Measurements from ENCODE around the gene GID8. TPM values are rescaled to one million over a fixed set of nuclear protein-coding genes. Genes with fewer than 3 reads are reported as not detected.
A peak's percentile ranks its signal among the peaks of the same experiment; 100 is the strongest.

GID8 gene
- total RNA-seq, 1 experiment from 2014 or later, result 40.2 TPM

- H3K27me3 ChIP-seq (replicated peaks; ENCODE audit: insufficient read depth, low read depth, low read length, poor library complexity), result peaks cover 40% of the 10 kb centered on the region
- ChIA-PET CTCF (no interaction called here), POLR2A (ENCODE audit: low non-redundant PET) (no interaction called here)
- no TSS peak for BruUV-seq (replicated peaks)
- H3K9me3 ChIP-seq (ENCODE audit: low read depth, low read length, poor library complexity, severe bottlenecking), result no peaks in the 10 kb centered on the region
- TF ChIP-seq EZH2 (IDR thresholded peaks at IDR 0.05; ENCODE audit: borderline replicate concordance, low read depth, low read length, poor library complexity, severe bottlenecking) (no peak), CTCF (conservative IDR thresholded peaks at IDR 0.05; ENCODE audit: low read depth, low read length) (no peak)
- H3K27ac ChIP-seq (ENCODE audit: low read depth, low read length, poor library complexity, severe bottlenecking), result no peak overlapping the region
- H3K36me3 ChIP-seq (ENCODE audit: insufficient read depth, low read length, poor library complexity, severe bottlenecking), result no peaks in the 10 kb centered on the region
- H3K4me3 ChIP-seq (ENCODE audit: low read depth, low read length, poor library complexity, severe bottlenecking), result no peak overlapping the region
- no peak for DNase-seq (ENCODE audit: low spot score)
- intact Hi-C loops (cut with micrococcal nuclease; ENCODE audit: unreplicated experiment), result no loop called here
- peaks cover 16% of the 10 kb centered on the region for H3K4me1 ChIP-seq (ENCODE audit: insufficient read depth, low read length, poor library complexity, severe bottlenecking)
Observed at GRCh38 chr20:62979876-62980373, 42.0 kb downstream of the GID8 start.

DNA sequence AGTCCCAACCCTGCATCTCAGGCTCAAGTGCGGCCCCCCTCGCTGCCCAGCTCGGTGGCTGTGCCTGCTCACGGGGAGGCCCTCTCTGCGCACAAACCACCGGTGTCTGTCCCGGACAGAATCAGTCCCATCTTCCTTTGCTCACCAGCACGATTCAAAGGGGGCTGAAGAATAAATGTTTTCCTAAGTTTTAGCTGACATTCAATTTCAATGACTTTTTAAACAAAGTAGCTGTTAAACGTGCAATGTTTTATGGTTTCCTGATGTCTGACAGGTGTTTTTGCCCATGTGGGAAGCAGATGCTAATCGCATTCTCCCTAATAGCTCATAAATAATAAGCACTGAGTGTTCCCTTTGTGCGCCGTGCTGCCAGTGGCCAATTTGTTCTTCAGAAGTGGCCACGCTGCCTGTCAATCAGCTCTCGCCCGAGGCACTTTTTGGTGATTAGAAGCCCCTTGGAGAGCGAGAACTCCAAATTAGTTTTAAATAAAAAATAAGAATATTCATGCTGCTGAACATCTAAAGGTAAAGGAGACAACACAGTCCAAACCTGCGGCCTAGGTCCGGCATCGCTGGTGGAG is 42.5 kb downstream of the GID8 start:
- H3K4me1 ChIP-seq (ENCODE audit: insufficient read depth, low read length, poor library complexity, severe bottlenecking), result peaks cover 16% of the 10 kb centered on the region
- DNase-seq (ENCODE audit: low spot score), result peak; percentile 59
- intact Hi-C loops (cut with micrococcal nuclease; ENCODE audit: unreplicated experiment), result no loop called here
- no peaks in the 10 kb centered on the region for H3K36me3 ChIP-seq (ENCODE audit: insufficient read depth, low read length, poor library complexity, severe bottlenecking)
- H3K9me3 ChIP-seq (ENCODE audit: low read depth, low read length, poor library complexity, severe bottlenecking), result no peaks in the 10 kb centered on the region
- CTCF ChIA-PET, result interaction anchor here (0.7 to 1.5 kb wide), 3 partner anchors 8 to 398 kb away, joined by 3 to 5 read pairs (median 3); no protein-coding TSS in a partner anchor
- no peak for TF ChIP-seq CTCF (conservative IDR thresholded peaks at IDR 0.05; ENCODE audit: low read depth, low read length)
- TF ChIP-seq EZH2 (IDR thresholded peaks at IDR 0.05; ENCODE audit: borderline replicate concordance, low read depth, low read length, poor library complexity, severe bottlenecking), result peak; percentile 52
- POLR2A ChIA-PET (ENCODE audit: low non-redundant PET), result no interaction called here
- no peak overlapping the region for H3K27ac ChIP-seq (ENCODE audit: low read depth, low read length, poor library complexity, severe bottlenecking)
- peaks cover 35% of the 10 kb centered on the region for H3K27me3 ChIP-seq (replicated peaks; ENCODE audit: insufficient read depth, low read depth, low read length, poor library complexity)
- peak overlapping the region; percentile 6 for H3K4me3 ChIP-seq (ENCODE audit: low read depth, low read length, poor library complexity, severe bottlenecking)
- no TSS peak for BruUV-seq (replicated peaks)

DNA sequence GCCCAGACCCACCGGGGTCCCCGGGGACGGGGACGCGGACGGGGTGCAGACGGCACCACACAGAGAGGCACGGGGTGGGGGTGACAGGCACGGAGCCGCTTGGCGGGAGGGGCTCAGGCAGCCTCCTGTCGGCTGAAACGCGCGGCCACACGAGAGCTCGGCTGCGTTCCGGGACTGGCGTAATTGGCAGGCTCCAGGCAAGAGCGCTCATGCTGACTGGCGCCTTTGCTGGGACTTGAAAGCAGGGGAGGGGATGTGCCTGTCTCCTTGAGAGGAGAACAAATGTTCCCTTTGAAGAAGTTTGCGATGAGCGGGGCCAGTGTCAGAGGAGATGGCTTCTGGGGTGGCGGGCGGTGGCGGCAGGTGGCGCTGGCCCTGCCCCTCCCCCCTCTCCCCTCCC is 43.0 kb downstream of the GID8 start:
- POLR2A ChIA-PET (ENCODE audit: low non-redundant PET), result no interaction called here
- Histone ChIP-seq H3K4me1 (ENCODE audit: insufficient read depth, low read length, poor library complexity, severe bottlenecking) (peaks cover 16% of the 10 kb centered on the region), H3K36me3 (ENCODE audit: insufficient read depth, low read length, poor library complexity, severe bottlenecking) (no peaks in the 10 kb centered on the region), H3K27me3 (replicated peaks; ENCODE audit: insufficient read depth, low read depth, low read length, poor library complexity) (peaks cover 30% of the 10 kb centered on the region), H3K27ac (ENCODE audit: low read depth, low read length, poor library complexity, severe bottlenecking) (no peak overlapping the region), H3K9me3 (ENCODE audit: low read depth, low read length, poor library complexity, severe bottlenecking) (no peaks in the 10 kb centered on the region), H3K4me3 (ENCODE audit: low read depth, low read length, poor library complexity, severe bottlenecking) (peak overlapping the region; percentile 6)
- DNase-seq (ENCODE audit: low spot score), result peak; percentile 75
- BruUV-seq (replicated peaks), result no TSS peak
- TF ChIP-seq CTCF (conservative IDR thresholded peaks at IDR 0.05; ENCODE audit: low read depth, low read length), result no peak
- no peak for TF ChIP-seq EZH2 (IDR thresholded peaks at IDR 0.05; ENCODE audit: borderline replicate concordance, low read depth, low read length, poor library complexity, severe bottlenecking)
- intact Hi-C loops (cut with micrococcal nuclease; ENCODE audit: unreplicated experiment), result no loop called here
- CTCF ChIA-PET, result interaction anchor here (0.7 to 1.5 kb wide), 3 partner anchors 8 to 397 kb away, joined by 3 to 5 read pairs (median 3); no protein-coding TSS in a partner anchor

Data from A673 (cell line).